HG02884 (cell line): ENCODE data around the gene RXRG.

Experiments used
- ATAC-seq: cut with Tn5 transposase; IDR thresholded peaks from one replicate; pipeline ENCODE4 v1.9.1; 2021; ENCODE audit warnings: mild to moderate bottlenecking, moderate library complexity; ENCODE audit not compliant: unreplicated experiment

The RXRG gene

DNA sequence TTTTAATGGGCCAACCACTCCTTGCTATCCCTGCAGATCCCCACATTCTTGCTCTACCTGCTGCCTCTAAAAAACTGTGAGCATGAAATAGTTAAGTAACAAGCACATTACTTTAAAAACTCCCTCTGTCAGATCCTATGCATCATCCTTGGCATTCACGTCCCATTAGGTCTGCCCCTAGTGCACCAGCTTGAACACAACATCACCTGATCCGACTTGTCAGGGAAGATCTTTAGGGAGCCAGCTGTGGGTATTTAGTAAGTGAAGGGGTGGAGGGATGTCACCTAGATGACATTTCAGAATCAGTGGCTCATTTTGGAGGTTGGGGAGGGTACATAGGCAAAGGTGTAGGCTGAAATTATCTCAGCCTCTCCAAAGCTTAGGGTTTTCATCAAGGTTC, 33.5 kb downstream of the RXRG start:
- ATAC-seq = no peak

DNA sequence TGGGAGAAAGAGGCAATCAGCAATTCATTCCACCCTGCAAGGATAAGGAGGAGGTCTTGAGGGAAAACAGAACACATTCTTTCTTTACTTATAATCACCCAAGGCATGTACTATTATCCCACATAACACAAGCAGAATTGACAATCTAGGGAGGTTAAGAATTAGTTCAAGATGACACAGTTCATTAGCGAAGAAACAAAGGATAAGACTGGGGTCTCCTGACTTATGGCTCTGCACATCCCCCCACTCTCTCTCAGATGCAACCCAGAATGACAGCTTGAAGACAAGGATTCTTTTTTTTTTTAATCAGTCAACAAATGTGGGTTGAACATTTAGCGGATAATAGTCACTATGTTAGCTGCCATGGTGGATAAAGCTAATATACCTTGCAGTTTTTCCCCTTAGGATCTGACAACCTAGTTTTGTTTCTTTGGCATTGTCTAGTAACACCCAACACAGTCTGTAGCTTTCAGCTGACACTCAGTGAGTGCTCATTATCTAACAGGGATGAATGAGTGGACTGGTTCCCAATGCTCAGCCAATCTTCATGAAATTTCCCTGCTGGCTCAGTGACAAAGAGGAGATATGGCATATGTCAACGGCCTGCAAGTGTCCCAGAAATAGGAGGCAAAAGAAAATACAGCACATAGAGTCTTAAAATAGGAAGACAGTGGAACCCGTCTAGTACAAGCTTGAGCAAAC, 35.1 kb downstream of the RXRG start:
- ATAC-seq = no peak

DNA sequence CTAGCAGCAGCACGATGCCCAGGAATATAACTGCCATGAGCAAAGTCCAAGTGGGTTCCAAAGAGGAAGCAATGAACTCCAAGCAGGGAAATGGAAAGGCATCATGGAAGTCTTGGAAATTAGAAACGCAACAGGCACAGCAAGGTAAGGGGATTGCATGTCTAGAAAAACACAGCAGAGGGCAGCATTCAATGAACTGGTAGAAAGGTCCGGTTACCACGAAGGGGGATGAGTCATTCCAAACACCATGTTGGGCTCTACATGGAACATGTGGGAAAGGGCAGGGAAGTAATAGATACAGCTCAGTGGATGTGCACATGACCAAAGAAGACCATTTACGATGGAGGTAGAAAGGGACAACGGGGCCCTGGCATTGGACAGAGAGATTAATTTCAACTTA, 36.4 kb downstream of the RXRG start:
- ATAC-seq = no peak

DNA sequence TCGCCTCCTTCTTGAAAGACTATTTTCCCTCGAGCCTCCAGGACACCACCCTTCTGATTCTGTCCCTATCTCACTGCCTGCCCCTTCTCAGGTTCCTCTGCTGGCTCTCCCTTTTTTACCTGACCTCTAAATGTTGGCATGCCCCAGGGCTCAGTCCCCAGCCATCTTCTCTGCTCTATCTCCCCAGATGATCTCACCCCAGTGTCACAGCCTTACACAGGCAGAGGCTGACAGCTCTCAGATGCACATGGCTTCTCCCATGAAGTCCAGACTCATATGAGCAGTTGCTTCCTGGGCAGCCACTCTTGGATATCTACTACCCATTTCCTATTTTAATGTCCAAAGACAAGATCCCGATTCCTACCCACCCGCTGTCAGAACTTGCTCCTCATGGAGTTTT, 37.5 kb downstream of the RXRG start:
- ATAC-seq = no peak

DNA sequence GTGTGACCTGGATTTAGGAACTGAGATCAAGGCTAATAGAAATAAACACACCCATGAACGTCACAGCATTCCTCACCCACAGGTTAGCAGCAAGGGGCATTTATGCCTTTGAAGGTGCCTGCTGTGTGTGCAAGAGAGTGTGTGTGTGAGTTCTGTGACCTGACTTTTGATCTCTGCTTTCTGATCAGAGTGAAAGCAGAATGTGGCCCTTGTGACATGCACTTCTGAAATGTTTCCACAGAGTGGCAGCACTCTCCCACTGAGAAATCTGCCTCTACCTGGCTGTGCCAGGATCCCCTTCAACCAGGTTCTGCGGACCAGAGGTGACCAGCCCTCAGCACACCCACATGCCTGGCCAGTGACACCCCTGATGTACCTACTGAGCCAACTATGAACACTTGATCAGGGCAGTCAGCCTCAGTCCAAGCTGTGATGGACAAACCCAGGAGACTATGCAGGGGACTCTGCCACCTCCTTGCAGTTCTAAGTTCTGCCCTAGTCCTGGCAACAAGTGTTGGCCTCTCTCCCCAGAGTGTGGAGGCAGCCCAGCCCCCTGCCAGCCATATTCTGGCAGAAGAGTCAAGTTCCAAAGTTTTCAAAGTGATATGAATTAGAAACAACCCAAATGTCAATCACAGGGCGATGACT, 41.0 kb downstream of the RXRG start:
- ATAC-seq = peak; percentile 73

DNA sequence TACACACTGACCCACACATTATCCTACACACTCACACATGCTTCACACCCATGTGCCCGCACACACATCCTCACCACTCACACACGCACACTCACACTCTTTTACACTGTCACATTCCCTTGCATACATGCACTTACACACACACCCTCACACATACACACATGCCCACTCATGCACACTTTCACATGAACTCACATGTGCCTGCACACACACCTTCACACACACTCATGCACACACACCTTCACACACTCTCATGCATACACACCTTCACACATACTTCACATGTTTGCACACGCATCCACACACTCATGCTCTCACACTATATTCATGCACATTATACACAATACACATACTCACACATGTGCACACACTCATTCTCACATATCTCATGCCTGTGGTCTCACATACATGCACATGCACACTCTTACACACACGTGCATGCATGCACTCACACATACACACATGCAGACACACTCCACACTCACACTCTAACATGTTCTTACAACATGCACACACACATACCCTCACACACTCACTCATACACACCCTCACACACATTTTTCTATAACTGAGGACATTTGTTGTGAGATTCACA, 42.3 kb downstream of the RXRG start:
- ATAC-seq = no peak

DNA sequence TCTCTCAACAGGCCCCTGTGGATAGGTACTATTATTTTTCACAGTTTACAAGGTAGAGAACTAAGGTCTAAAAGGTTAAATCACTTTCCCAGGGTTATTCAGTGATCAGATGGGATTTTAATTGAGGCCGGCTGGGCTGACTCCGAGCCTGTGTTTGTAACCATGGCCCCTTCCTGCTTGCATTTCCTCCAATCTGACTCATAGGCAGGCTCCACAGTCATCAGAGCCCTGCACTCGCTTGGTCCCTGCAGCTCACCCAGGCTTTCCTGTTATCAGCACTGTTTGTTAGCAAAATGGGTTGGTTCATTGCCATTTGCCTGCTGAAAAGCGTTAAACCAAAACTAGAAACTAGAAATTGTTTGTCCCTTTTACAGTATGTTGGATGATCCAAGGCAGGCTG, 47.0 kb downstream of the RXRG start:
- ATAC-seq = no peak

DNA sequence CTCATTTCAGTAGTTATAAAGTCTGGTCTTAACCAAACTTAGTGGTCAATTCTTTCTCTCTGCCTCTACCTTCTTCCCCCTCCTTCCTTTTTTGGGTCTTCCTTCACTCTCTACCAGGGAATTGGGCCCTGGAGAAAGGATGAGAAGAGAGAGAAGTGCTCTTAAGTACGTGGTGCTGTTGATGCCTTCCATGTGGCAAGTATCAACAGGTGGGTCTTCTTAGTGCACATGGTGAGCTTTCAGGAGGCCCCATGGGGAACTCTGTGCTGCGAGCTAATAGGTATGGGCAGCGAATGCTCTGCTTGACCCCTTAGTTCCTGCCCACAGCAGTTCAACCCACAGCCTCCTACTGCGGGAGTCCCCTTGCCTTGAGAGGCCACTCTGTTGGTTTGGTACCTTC, 49.0 kb downstream of the RXRG start:
- no peak for ATAC-seq

DNA sequence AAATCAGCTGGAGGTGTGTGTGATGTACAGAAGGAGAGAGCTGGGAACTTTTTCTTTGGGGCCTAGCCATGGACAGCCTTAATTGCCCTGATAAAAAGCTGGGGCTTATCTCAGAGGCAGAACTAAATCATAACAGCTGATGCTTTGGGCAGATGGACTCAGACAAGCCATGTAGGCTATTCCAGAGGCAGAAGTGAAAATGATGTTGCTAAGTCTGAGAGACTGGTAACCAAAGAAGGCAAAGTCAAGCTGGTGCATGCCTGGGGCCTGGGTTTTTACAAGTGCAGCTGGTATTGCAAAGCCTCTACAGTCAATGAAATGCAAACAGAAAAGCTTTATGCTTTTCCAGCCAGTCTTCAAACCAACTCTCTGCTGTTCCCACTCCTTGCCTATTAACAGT, 49.4 kb downstream of the RXRG start:
- ATAC-seq = no peak

DNA sequence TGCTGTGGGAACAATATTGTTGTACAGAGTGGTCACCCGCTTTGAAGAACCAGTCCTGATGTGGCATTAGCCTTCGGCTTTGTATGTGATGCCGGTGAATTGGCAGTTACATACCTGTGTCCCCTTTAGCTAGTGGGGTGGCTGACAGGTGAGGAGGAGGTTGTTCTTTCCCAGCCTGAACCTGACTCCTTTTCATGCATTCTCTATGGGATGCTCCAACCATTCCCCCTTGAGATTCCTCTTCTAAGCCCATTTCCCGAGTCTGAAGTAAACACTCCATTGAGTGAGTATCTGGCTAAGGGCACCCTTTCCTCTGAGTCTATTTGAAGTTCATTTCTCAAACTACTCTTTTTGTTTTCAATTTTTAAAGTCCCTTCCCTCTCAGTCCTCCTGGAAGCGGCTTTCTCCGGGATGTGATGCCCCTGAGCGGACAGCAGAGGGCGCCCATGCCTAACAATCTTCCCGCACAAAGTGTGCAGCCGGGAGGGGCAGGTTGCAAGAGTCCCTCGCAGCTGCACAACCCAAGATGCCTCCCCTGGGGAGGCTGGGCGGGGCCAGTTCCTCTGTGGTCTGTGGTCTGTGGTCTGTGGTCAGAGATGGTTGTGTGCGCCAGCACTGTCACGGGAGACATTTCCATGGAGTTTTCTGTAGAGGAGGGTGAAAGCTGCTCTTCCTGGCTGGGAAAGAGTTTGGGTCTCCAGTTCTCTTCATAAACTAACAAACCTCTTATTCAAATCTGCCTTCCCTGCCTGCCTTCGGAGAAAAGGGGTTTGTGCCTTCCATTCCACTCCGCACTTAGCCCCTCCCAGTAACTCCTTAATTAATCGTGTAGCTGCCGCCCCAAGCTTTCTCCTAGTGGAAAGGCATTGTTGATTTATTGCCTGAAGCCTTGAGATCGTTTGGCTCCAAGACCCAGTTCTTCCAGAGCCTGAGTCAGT, 52.0 kb downstream of the RXRG start:
- ATAC-seq = peak; percentile 98

DNA sequence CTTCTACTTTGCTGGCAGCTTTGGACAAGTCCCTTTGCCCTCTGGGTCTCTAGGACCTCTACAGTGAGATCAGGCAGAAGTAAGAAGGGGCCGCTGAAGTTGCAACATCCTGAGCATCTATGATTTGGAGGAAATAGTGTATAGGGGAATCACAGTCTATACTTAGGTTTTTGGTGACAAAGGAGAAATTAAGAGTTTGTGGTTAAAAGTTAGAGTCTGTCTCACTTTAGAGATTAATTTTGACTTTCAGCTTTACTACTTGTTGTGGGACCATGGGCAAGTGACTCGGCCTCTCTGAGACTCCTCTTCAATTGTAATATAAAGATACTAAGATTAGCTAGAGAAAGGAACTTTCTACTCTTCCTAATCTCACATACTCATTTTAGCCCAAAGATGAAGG, 55.3 kb downstream of the RXRG start:
- ATAC-seq = no peak

DNA sequence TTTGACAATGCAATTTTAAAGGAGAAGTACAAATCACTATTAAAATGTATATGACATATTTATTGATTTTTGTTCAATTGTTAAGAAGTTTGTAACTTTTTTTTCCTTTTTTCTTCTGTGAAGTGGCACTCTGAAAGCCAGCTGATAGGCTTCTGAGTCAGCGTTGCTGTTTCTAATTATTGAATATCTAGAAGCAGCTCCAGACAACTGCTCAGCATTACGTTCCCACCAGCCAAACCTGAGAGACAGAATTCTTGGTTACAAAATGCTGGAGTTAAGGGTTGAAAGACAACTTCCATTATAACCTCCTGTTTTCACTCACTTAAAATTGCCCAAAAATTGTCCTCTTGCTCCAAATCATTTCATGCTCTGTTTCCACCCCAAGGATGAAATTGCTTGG, 57.0 kb downstream of the RXRG start:
- no peak for ATAC-seq

DNA sequence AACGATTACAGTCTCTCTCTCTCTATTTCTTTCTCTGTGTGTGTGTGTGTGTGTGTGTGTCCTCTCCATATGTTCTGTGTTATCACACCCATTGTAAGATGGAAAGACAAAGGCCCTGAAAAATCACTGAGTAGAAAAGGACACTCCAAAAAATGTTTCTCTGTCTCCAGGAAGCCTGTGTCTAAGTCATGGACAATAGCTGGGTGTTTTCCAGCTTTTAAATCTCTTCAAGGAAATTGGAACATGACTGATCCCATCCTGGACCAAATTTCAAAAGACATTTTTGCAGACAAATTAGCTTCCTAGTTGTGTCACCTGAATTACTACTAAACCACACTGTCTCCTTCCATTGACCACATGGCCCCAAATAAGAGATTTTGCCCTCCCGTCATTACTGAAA, 57.4 kb downstream of the RXRG start:
- no peak for ATAC-seq

DNA sequence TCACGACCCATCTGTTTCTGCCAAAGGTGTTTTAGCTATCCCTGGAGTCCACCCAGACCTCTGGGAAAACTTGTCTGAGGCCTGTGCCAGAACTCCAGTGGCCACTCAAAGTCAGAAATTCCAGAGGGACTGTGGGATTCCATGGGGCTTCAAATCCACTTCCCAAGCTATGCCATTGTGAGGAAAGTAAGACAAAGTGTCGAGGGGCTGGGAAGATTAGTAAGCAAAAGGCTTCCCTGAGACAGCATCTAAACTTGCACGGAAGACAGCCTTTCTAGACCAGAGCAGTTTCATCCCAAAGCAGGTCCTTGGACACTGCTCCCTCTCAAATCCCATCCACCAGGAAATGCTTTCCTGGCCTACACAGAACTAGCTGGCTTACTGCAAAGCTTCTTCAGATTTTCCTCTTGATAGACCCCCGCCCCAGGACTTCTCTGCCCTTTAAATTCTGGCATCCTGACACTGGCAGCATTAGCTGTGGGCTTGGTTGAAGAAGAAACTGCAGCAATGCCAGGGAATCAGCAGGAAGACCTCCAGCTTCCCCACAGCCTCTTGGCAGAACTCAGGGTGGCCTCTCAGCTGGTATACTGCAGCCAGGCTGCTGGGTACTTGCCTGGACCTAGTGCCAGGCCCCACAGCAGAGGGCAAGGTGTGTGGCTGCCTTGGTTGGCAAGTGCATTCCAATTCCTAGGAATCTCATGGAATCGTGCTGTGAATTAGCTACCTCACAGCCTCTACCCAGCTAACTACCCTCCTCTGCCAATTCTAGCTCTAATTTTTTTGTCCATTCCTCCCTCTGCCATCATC, 61.1 kb downstream of the RXRG start:
- no peak for ATAC-seq

DNA sequence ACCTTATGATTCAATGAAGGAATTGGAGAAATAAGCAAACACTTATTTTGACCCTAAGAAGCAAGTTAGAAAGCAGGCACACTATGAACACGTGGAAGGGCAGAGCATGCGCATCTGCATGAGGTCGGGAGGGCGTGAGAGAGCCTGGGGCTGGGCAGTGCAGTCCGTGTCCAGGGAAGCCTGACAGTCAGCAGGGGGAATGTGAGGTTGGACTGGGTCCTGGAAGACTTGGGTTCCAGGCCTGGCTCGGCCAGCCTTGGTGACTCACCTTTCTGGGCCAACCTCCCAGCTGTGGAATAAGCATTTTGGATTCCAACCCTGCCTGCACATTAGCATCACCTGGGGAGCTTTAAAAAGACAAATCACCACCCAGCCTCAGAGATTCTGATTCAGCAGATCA, 61.9 kb downstream of the RXRG start:
- ATAC-seq = no peak

DNA sequence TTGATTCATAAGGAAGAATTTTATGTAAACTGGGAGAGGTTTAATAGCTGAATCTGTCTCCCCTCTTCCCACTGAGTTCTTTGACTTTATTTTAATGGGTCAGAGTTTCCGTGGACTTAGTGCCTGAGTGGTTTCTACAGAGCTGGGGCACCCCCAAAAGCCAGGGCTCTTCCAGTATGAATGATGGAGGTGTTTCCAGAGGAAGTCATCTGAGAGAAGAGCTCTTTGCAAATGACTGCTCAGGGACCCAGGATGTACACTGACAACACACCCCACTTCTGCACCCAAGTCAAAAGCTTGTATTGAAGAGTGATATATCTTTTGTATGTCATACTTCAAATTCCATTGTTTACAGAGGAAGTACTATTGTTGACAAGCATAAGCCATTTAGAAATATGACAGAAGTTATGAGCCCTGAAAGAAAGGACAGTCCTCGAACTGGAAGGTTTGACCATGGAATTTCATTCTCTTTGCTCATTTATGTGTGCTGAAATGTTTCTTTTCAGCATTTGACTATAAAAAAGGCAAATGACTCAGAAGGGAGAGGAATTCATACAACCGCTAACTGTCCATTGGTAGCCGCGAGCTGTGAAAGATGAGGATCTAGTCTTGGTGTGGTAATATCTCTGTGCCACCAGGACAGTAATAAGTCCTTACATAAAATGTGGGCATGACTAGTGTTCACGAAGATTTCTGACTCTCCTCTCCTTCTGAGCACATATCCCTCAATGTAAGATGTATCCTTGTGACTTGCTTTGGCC, 63.0 kb downstream of the RXRG start:
- ATAC-seq = peak; percentile 68

DNA sequence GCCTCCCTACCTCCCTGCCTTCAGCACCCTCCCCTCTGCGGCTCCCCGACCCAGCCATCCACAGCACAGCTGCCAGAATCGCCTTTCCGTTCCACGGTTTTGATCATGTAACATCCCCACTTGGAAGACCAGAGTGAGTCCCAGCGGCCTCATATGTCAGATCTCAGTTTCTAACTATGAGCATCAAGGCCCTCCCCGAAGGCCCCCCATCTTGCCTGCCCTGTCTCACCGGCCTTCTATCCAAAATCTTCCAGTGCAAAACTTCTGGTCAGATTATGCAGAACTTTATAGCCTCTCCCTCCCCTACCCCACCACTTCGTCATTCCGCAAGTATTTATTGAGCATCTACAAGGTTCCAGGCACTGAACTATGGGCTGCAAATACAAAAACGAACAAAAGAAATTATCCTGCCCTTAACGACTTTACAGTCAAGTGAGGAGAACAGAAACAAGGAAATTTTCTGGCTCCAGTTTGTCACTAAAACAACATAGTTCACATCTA, 68.1 kb downstream of the RXRG start:
- no peak for ATAC-seq

DNA sequence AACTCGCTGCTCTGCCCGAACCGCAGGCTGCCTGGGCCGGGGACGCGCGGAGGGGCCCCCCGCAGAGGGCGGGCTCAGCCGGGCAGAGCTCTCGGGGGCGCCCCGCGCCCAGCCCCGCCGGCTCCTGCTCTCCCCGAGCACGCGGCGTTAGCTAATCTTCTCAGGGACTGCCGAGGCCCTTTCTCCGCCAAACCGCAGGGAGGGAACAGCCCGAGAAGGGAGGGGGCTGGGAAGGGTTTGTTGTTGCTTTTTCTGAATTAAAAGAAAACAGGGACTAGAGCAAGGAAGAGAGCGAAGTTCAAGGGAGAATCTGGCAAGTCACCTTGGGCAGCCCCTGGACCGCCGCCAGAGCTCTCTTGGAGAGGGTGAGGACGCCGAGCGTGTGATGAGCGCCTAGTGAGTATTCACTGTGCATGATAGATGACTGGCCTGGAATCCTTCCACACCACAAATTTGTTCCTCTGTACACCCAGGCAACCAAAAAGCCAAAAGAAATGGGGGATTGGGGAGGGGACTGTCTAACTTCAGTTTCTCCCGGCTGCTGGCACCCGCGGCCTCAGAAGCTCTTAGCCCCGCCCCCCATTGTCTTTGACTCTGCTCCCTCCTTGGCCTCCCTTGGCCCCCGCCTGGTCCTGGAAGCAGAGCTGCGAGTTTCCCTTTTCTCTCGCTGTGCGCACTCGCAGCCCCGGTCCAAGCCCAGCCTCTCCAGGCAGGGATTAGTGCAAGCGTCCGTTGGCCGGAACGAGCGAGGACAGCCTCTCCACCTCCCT, 68.7 kb downstream of the RXRG start:
- ATAC-seq = peak; percentile 57

DNA sequence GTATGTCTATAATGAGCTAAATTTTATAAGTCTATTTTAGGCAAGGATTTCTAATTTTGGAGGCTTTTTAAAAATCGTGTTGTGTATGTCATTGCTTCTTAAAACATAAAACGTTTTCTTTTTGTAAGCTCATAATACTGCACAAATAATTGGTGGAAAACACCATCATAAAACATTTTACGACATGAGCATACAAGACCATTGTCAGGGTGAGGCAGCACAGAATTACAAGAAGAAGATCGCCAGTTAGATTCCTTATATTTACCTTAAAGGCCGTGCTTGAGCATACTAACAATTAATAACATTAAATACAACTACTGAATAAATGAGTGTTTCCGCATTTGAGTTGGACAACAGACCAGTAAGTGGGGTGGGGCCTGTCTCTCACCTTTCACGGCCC, 69.3 kb downstream of the RXRG start:
- no peak for ATAC-seq
